Measurements from ENCODE around the gene IL5RA.

IL5RA gene

DNA sequence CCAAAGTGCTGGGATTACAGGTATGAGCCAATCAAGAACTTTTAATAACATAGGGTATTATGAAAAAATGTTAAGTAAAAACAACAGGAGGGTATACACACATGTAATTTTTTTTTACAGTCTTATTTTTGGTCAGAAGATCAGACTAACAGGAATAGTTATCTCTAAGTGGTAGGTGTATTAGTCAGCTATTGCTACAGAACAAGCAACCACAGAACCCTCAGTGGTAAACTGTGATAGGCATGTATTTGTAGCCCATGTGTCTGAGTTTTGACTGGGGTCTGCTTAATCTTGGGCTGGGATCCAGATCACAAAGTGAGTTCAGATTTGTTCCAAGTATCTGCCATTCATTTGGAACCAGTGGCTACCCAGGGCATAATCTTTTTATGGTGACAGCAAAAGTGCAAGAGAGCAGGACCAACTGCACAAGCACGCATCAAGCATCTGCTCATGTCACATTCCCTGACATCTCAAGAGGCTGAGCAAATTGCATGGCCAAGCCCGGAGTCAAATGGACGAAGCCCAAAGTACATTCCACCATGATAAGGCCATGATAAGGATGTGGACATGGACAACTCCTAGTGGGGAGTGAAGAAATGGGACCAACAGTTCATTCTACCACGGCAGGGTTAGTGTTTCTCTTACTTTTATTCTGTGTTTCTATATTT is 3.0 kb upstream of the IL5RA start:
- no peak overlapping the region for H3K4me3 ChIP-seq (ENCODE audit: low read depth, low read length)
- no peaks in the 10 kb centered on the region for H3K9me3 ChIP-seq (ENCODE audit: severe bottlenecking)
- H3K27ac ChIP-seq: no peak overlapping the region
- H3K27me3 ChIP-seq (ENCODE audit: insufficient read depth, low read depth, severe bottlenecking): no peaks in the 10 kb centered on the region
- DNase-seq: no peak
- H3K36me3 ChIP-seq: no peaks in the 10 kb centered on the region
- TF ChIP-seq, protein P1, sequence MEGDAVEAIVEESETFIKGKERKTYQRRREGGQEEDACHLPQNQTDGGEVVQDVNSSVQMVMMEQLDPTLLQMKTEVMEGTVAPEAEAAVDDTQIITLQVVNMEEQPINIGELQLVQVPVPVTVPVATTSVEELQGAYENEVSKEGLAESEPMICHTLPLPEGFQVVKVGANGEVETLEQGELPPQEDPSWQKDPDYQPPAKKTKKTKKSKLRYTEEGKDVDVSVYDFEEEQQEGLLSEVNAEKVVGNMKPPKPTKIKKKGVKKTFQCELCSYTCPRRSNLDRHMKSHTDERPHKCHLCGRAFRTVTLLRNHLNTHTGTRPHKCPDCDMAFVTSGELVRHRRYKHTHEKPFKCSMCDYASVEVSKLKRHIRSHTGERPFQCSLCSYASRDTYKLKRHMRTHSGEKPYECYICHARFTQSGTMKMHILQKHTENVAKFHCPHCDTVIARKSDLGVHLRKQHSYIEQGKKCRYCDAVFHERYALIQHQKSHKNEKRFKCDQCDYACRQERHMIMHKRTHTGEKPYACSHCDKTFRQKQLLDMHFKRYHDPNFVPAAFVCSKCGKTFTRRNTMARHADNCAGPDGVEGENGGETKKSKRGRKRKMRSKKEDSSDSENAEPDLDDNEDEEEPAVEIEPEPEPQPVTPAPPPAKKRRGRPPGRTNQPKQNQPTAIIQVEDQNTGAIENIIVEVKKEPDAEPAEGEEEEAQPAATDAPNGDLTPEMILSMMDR (IDR thresholded peaks at IDR 0.05; ENCODE audit: low read depth, low read length): no peak

DNA sequence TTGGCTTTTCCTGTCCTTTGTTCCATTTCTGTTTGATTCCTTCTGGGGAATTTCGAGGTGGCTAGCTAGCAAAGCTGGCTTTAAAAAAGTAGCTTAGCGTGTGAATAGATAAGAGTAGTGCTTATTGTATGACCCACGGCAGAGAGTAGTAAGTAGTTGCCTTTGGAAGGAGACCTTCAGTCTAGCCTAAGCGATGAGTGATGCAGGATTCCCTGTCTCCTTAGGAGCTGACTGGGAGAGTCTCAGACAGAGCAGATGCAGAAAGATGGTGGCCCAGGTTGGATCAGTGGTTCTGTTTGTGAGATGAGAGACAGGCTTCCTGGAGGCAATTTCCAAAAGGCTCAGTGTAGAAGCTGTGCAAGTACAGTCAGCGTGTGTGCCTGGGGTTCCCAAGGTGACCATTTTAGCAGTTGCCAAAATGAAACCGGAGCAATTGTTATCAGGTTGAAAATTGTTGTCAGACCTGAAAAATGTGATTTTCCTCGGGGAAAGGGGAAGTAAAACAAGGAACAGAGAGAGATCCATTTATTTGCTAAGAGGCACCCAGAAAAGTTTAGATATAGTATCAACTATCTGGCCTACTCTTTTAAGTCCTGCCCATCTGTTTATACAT is 681 bp upstream of the IL5RA start:
- no peak overlapping the region for H3K27ac ChIP-seq
- H3K27me3 ChIP-seq (ENCODE audit: insufficient read depth, low read depth, severe bottlenecking): no peaks in the 10 kb centered on the region
- no peaks in the 10 kb centered on the region for H3K36me3 ChIP-seq
- H3K9me3 ChIP-seq (ENCODE audit: severe bottlenecking): no peaks in the 10 kb centered on the region
- TF ChIP-seq, protein P1 (IDR thresholded peaks at IDR 0.05; ENCODE audit: low read depth, low read length): no peak
- no peak for DNase-seq
- H3K4me3 ChIP-seq (ENCODE audit: low read depth, low read length): no peak overlapping the region

DNA sequence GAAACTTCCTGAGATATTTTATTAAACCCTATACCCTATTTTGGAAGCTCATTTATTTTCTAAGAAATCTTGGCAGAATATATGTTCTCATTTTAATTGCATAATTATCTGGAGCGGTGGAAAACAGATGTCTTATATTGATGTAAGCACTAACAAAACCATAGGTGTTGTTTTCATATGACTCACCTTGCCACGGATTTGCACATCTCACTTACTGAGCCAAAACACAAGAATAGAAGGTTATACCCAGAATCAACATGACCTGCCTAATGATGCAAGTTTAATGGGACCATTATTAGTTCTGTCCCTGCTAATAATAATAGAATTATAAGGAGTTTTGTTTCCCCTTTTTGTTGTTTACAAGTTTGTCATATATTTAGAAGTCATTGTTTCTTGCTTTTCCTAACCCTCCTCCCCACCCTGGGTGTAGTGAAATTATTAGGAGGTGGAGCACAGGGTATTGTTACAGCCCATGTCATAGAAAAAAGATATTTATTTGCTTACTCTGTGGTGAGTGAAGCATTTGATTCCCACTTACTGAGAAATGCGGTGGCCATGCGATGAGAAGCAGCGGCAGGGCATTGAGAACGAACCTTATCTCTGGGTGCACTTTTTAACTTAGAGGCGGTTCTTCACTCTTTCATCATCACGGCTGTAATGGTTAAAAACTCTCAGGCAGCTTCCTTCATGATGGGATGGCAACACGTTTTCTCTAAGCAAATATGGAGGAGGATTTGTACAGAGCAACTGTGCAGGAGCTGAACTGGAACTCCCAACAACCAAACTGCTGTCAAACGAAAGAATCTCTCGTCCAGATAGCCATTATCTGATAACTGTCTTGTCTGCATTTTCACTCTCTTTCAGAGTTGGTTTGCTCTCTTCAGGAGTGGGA is 521 bp downstream of the IL5RA start:
- Histone ChIP-seq H3K4me3 (ENCODE audit: low read depth, low read length) (no peak overlapping the region), H3K9me3 (ENCODE audit: severe bottlenecking) (no peaks in the 10 kb centered on the region), H3K27me3 (ENCODE audit: insufficient read depth, low read depth, severe bottlenecking) (no peaks in the 10 kb centered on the region), H3K27ac (no peak overlapping the region), H3K36me3 (no peaks in the 10 kb centered on the region)
- TF ChIP-seq, protein P1 (IDR thresholded peaks at IDR 0.05; ENCODE audit: low read depth, low read length): no peak
- no peak for DNase-seq

DNA sequence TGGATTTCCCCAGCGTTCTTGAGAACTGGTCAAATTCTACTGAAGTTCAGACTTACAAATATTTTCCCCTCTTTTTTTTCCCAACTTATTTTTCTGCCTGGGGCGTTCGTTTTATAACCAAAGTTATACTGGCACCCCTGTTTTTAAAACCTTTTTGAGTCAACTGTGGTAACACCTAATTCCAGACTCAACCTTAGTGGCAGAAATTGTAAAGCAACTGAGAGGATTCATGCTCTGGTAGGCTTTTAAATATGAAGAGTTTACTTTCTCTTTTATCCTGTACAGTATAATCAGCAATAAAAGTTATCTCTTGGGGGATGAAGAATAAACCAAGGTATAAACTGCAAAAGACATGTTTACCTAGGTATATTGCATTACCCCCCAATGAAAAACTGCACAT is 2.3 kb downstream of the IL5RA start:
- TF ChIP-seq, protein P1 (IDR thresholded peaks at IDR 0.05; ENCODE audit: low read depth, low read length): no peak
- H3K27me3 ChIP-seq (ENCODE audit: insufficient read depth, low read depth, severe bottlenecking): no peaks in the 10 kb centered on the region
- no peak overlapping the region for H3K27ac ChIP-seq
- no peak for DNase-seq
- no peaks in the 10 kb centered on the region for H3K36me3 ChIP-seq
- H3K9me3 ChIP-seq (ENCODE audit: severe bottlenecking): no peaks in the 10 kb centered on the region
- H3K4me3 ChIP-seq (ENCODE audit: low read depth, low read length): no peak overlapping the region

DNA sequence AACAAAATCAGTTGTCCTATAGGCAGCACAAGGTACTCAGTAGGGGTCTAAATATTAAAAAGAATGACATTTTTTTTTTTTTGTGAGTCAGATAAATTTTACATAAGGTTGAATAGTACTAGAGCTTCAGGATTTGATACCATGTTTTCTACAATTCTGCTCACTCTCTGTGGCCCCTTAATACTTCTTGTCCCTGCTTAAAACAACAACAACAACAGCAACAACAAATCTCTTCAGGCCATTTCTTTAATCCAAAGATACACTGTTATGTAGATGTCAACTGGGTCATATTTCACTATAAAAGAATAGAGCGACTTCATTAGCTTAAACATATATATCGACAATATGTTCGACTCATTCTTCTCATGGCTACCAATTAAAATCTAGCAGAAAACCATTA is 3.0 kb downstream of the IL5RA start:
- H3K9me3 ChIP-seq (ENCODE audit: severe bottlenecking): no peaks in the 10 kb centered on the region
- H3K27ac ChIP-seq: no peak overlapping the region
- H3K36me3 ChIP-seq: no peaks in the 10 kb centered on the region
- TF ChIP-seq, protein P1 (IDR thresholded peaks at IDR 0.05; ENCODE audit: low read depth, low read length): no peak
- no peak for DNase-seq
- H3K27me3 ChIP-seq (ENCODE audit: insufficient read depth, low read depth, severe bottlenecking): no peaks in the 10 kb centered on the region
- H3K4me3 ChIP-seq (ENCODE audit: low read depth, low read length): no peak overlapping the region

Data from WERI-Rb-1 (cell line).